Lower lobe of right lung (tissue), 2 donors: ENCODE results near the gene C19orf38. TPM values are rescaled to one million over a fixed set of nuclear protein-coding genes. Genes with fewer than 3 reads are reported as not detected.

Experiments used
- ATAC-seq, 2 donors: fragments of 200-7000 bp; cut with Tn5 transposase; one replicate each; pipeline ENCODE4 v1.9.1; 2020 to 2022; ENCODE audit warnings: mild to moderate bottlenecking in 2 of 2, moderate library complexity in 2 of 2
- DNase-seq: peaks from one replicate; pipeline ENCODE4 v3.0.0-alpha.2; 2020
- H3K27ac ChIP-seq: fragments of 200-600 bp; one replicate; pipeline ENCODE4 v1.8.0; 2022
- H3K27me3 ChIP-seq: fragments of 200-600 bp; one replicate; pipeline ENCODE4 v1.8.0; 2022; ENCODE audit warnings: low read depth
- H3K36me3 ChIP-seq: fragments of 200-600 bp; one replicate; pipeline ENCODE4 v1.8.0; 2022; ENCODE audit warnings: mild to moderate bottlenecking
- H3K4me1 ChIP-seq: fragments of 200-600 bp; one replicate; pipeline ENCODE4 v1.8.0; 2022
- H3K4me3 ChIP-seq: fragments of 200-600 bp; one replicate; pipeline ENCODE4 v1.8.0; 2022; ENCODE audit warnings: mild to moderate bottlenecking
- H3K9me3 ChIP-seq: fragments of 200-600 bp; one replicate; pipeline ENCODE4 v1.8.0; 2022
- CTCF ChIP-seq: fragments of 200-600 bp; IDR thresholded peaks from one replicate; pipeline ENCODE4 v1.8.0; 2022; ENCODE audit warnings: antibody characterized with exemption, mild to moderate bottlenecking
- intact Hi-C: fragments of 100-400 bp; cut with DNase I; formaldehyde crosslinking; loops from one replicate; pipeline ENCODE4 v1.11.0; 2022
- total RNA-seq: library from RNA; stranded (reverse); fragmentation: NEBNext Ultra II Directional; extraction: Animal tissue kit (Norgen Biotek cat#: 25700); gene quantifications from one replicate; pipeline ENCODE4 v1.2.1, GENCODE V29; 2021
- donor health status: DM: no; HTN: yes; CAD: no; lungs with severe emphysema.

Gene C19orf38
- total RNA-seq, 1 donor from 2014 or later, result 11.7 TPM

GRCh38 chr19:10826846-10827245, 21.4 kb upstream of the C19orf38 start:
- TF ChIP-seq CTCF, result no peak
- no peak for DNase-seq
- H3K4me1 ChIP-seq, result no peaks in the 10 kb centered on the region
- H3K4me3 ChIP-seq, result no peak overlapping the region
- intact Hi-C loops, result no loop called here
- no peak for ATAC-seq
- no peaks in the 10 kb centered on the region for H3K9me3 ChIP-seq
- peaks cover 98% of the 10 kb centered on the region for H3K36me3 ChIP-seq
- no peak overlapping the region for H3K27ac ChIP-seq
- no peaks in the 10 kb centered on the region for H3K27me3 ChIP-seq

GRCh38 chr19:10828981-10829821, 19.0 kb upstream of the C19orf38 start:
- Histone ChIP-seq H3K4me3 (no peak overlapping the region), H3K27me3 (no peaks in the 10 kb centered on the region), H3K36me3 (peaks cover 100% of the 10 kb centered on the region), H3K9me3 (no peaks in the 10 kb centered on the region), H3K27ac (no peak overlapping the region), H3K4me1 (no peaks in the 10 kb centered on the region)
- TF ChIP-seq CTCF, result no peak
- ATAC-seq (no peak), DNase-seq (peak; percentile 38)
- intact Hi-C loops, result no loop called here

GRCh38 chr19:10829967-10830366, 18.2 kb upstream of the C19orf38 start:
- intact Hi-C loops, result no loop called here
- peaks cover 93% of the 10 kb centered on the region for H3K36me3 ChIP-seq
- no peaks in the 10 kb centered on the region for H3K27me3 ChIP-seq
- H3K4me1 ChIP-seq, result peaks cover 2% of the 10 kb centered on the region
- no peak for ATAC-seq
- no peak for DNase-seq
- H3K27ac ChIP-seq, result no peak overlapping the region
- H3K9me3 ChIP-seq, result no peaks in the 10 kb centered on the region
- H3K4me3 ChIP-seq, result no peak overlapping the region
- TF ChIP-seq CTCF, result no peak

- intact Hi-C loops, result no loop called here
- no peaks in the 10 kb centered on the region for H3K9me3 ChIP-seq
- ATAC-seq, result no peak
- no peaks in the 10 kb centered on the region for H3K27me3 ChIP-seq
- H3K36me3 ChIP-seq, result peaks cover 89% of the 10 kb centered on the region
- DNase-seq, result no peak
- H3K4me1 ChIP-seq, result peaks cover 6% of the 10 kb centered on the region
- no peak overlapping the region for H3K4me3 ChIP-seq
- no peak overlapping the region for H3K27ac ChIP-seq
- TF ChIP-seq CTCF, result no peak
Measured at GRCh38 chr19:10830370-10830769, 17.8 kb upstream of the C19orf38 start.

- no peak for ATAC-seq
- TF ChIP-seq CTCF, result no peak
- H3K27ac ChIP-seq, result no peak overlapping the region
Measured at GRCh38 chr19:10830931-10831779, 17.1 kb upstream of the C19orf38 start.

More at GRCh38 chr19:10830931-10831779, 17.1 kb upstream of the C19orf38 start:
- Histone ChIP-seq H3K36me3 (peaks cover 81% of the 10 kb centered on the region), H3K27me3 (no peaks in the 10 kb centered on the region), H3K9me3 (no peaks in the 10 kb centered on the region), H3K4me1 (peaks cover 7% of the 10 kb centered on the region), H3K4me3 (no peak overlapping the region)
- DNase-seq, result no peak
- intact Hi-C loops, result no loop called here
